ENCODE data around the gene ASF1B.

ASF1B gene

GRCh38 chr19:14135355-14135754 lies 1.0 kb downstream of the ASF1B start:
- DNase-seq: no peak

- no peak for DNase-seq
Observed at GRCh38 chr19:14127929-14128509, 8.4 kb downstream of the ASF1B start.

GRCh38 chr19:14127176-14127575 lies 9.2 kb downstream of the ASF1B start:
- no peak for DNase-seq

- DNase-seq: no peak
Observed at GRCh38 chr19:14122924-14123323, 13.5 kb downstream of the ASF1B start.

GRCh38 chr19:14120497-14120780 lies 15.9 kb downstream of the ASF1B start:
- DNase-seq: no peak

- DNase-seq: no peak
Observed at GRCh38 chr19:14119644-14120496, 16.5 kb downstream of the ASF1B start.

GRCh38 chr19:14119146-14119545 lies 17.2 kb downstream of the ASF1B start:
- DNase-seq: no peak

- DNase-seq: peak; percentile 42
Observed at GRCh38 chr19:14118165-14119051, 18.0 kb downstream of the ASF1B start.

GRCh38 chr19:14117668-14118164 lies 18.7 kb downstream of the ASF1B start, which contains the start of gene PRKACA:
Gene PRKACA, minus strand, starts transcription at chr19:14117762. Its CDS starts 215 bp downstream, at chr19:14117547.
- DNase-seq: peak; percentile 96

- no peak for DNase-seq
Observed at GRCh38 chr19:14116918-14117578, 19.3 kb downstream of the ASF1B start.

- no peak for DNase-seq
Observed at GRCh38 chr19:14116525-14116917, 19.9 kb downstream of the ASF1B start.

- DNase-seq: no peak
Observed at GRCh38 chr19:14115756-14116155, 20.6 kb downstream of the ASF1B start.

- no peak for DNase-seq
Observed at GRCh38 chr19:14114854-14115253, 21.5 kb downstream of the ASF1B start.

- no peak for DNase-seq
Observed at GRCh38 chr19:14114439-14114838, 21.9 kb downstream of the ASF1B start.

GRCh38 chr19:14113762-14114414 lies 22.5 kb downstream of the ASF1B start:
- DNase-seq: no peak

- DNase-seq: no peak
Observed at GRCh38 chr19:14112809-14113385, 23.5 kb downstream of the ASF1B start.

- no peak for DNase-seq
Observed at GRCh38 chr19:14112051-14112808, 24.2 kb downstream of the ASF1B start.

- DNase-seq: no peak
Observed at GRCh38 chr19:14111486-14111885, 24.9 kb downstream of the ASF1B start.

- no peak for DNase-seq
Observed at GRCh38 chr19:14110650-14111049, 25.7 kb downstream of the ASF1B start.

GRCh38 chr19:14107581-14108461 lies 28.6 kb downstream of the ASF1B start:
- DNase-seq: no peak
